Loucy (cell line): ENCODE measurements around the gene PVALEF.

ENCODE experiments used
- H2AFZ ChIP-seq: fragments of 200-600 bp; sonication (generic); 2 replicates; pipeline ENCODE4 v1.6.0; 2016; ENCODE audit warnings: antibody characterized with exemption, mild to moderate bottlenecking, low read length, moderate library complexity
- H3F3A ChIP-seq: fragments of 200-600 bp; 2 replicates; pipeline ENCODE4 v1.6.0; 2016; ENCODE audit warnings: antibody characterized with exemption, low read depth, mild to moderate bottlenecking
- H3K27me3 ChIP-seq: fragments of 200-600 bp; sonication (generic); 2 replicates; pipeline ENCODE4 v1.6.1; 2014; ENCODE audit warnings: low read length, mild to moderate bottlenecking; ENCODE audit not compliant: insufficient read depth, poor library complexity, severe bottlenecking
- H3K36me3 ChIP-seq: fragments of 200-600 bp; sonication (generic); 2 replicates; pipeline ENCODE4 v1.6.1; 2016; ENCODE audit warnings: low read length; ENCODE audit not compliant: insufficient read depth
- H3K4me1 ChIP-seq: fragments of 200-600 bp; sonication (generic); 2 replicates; pipeline ENCODE4 v1.5.1; 2014; ENCODE audit warnings: low read length, mild to moderate bottlenecking; ENCODE audit not compliant: insufficient read depth, poor library complexity, severe bottlenecking
- H3K4me2 ChIP-seq: fragments of 200-600 bp; sonication (generic); 2 replicates; pipeline ENCODE4 v1.6.0; 2014; ENCODE audit warnings: antibody characterized with exemption, low read length, low read depth, mild to moderate bottlenecking; ENCODE audit not compliant: poor library complexity, severe bottlenecking
- H3K4me3 ChIP-seq: fragments of 200-600 bp; sonication (generic); 2 replicates; pipeline ENCODE4 v1.5.1; 2014; ENCODE audit warnings: low read length, mild to moderate bottlenecking, mixed read lengths; ENCODE audit not compliant: poor library complexity, severe bottlenecking
- H3K79me2 ChIP-seq: fragments of 200-600 bp; sonication (generic); 2 replicates; pipeline ENCODE4 v1.6.1; 2014; ENCODE audit warnings: low read length; ENCODE audit not compliant: insufficient read depth
- H3K9ac ChIP-seq: fragments of 200-600 bp; sonication (generic); 2 replicates; pipeline ENCODE4 v1.6.0; 2014; ENCODE audit warnings: mild to moderate bottlenecking, low read depth, low read length, moderate library complexity; ENCODE audit not compliant: poor library complexity, severe bottlenecking
- H3K9me2 ChIP-seq: fragments of 200-600 bp; sonication (generic); replicated peaks from 2 replicates; pipeline ENCODE4 v1.6.1; 2016; ENCODE audit warnings: low read depth, low read length, mixed read lengths
- H3K9me3 ChIP-seq: fragments of 200-600 bp; sonication (generic); 2 replicates; pipeline ENCODE4 v1.6.1; 2014; ENCODE audit warnings: mild to moderate bottlenecking, antibody characterized with exemption, low read length, low read depth; ENCODE audit not compliant: insufficient read depth
- H4K20me1 ChIP-seq: fragments of 200-600 bp; sonication (generic); 2 replicates; pipeline ENCODE4 v1.6.0; 2014; ENCODE audit warnings: antibody characterized with exemption, low read length, mild to moderate bottlenecking; ENCODE audit not compliant: insufficient read depth, poor library complexity, severe bottlenecking
- EZH2phosphoT487 ChIP-seq: fragments of 200-600 bp; IDR thresholded peaks from 2 replicates; pipeline ENCODE4 v1.6.1; 2018; ENCODE audit warnings: antibody characterized with exemption, mild to moderate bottlenecking, moderate library complexity, borderline replicate concordance
- TF ChIP-seq, protein P1 (sequence below): fragments of 200-600 bp; sonication (generic); conservative IDR thresholded peaks from 2 replicates; pipeline ENCODE4 v1.5.1; 2014; ENCODE audit warnings: mild to moderate bottlenecking, antibody characterized with exemption, low read length

The PVALEF gene

DNA sequence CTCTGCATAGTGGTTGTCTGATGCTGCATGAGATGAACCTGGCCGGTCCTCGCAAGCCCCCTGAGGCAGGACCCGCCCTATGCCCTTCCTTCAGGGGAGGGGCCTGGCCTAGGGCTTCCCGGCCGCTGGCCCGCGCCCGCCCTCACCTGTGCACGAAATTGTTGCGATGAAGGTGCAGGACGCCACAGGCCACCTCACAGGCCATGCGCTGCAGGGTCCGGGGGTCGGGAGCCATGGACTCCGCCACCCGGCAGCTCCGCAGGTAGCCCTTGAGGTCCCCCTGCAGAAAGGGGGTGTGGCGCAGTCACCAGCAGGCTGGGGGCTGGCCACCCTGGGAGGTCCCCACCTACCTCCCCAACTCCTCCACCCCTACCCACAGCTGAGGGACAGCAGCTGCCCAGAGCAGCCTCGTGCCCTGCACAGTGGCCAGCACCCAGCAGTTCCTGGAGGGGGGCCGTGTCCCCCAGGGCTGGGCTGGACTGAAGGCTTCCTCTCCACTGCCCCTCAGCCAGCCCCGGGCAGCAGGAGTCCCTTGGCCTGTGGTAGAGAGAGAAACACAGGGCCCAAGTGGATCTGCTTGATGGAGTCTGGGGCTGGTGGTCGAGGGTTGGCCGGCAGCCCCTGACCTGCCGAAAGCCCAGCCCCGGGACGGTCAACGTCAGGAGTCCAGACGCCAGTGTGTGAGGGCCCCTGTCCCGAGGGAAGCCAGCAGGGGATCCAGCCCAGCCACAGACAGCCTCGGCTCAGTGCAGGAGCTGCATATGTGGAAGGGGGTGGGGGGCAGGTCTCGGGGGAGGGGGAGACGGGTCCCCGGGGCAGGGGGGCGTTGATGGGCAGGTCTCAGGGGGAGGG, 38.8 kb upstream of the PVALEF start:
- H3K4me2 ChIP-seq = no peak overlapping the region
- H2AFZ ChIP-seq = no peak overlapping the region
- H4K20me1 ChIP-seq = no peaks in the 10 kb centered on the region
- no peak overlapping the region for H3K9ac ChIP-seq
- H3F3A ChIP-seq = no peaks in the 10 kb centered on the region
- H3K9me3 ChIP-seq = no peaks in the 10 kb centered on the region
- no peaks in the 10 kb centered on the region for H3K27me3 ChIP-seq
- TF ChIP-seq, protein P1, sequence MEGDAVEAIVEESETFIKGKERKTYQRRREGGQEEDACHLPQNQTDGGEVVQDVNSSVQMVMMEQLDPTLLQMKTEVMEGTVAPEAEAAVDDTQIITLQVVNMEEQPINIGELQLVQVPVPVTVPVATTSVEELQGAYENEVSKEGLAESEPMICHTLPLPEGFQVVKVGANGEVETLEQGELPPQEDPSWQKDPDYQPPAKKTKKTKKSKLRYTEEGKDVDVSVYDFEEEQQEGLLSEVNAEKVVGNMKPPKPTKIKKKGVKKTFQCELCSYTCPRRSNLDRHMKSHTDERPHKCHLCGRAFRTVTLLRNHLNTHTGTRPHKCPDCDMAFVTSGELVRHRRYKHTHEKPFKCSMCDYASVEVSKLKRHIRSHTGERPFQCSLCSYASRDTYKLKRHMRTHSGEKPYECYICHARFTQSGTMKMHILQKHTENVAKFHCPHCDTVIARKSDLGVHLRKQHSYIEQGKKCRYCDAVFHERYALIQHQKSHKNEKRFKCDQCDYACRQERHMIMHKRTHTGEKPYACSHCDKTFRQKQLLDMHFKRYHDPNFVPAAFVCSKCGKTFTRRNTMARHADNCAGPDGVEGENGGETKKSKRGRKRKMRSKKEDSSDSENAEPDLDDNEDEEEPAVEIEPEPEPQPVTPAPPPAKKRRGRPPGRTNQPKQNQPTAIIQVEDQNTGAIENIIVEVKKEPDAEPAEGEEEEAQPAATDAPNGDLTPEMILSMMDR = no peak
- TF ChIP-seq EZH2phosphoT487 = no peak
- H3K36me3 ChIP-seq = no peaks in the 10 kb centered on the region
- no peaks in the 10 kb centered on the region for H3K9me2 ChIP-seq
- no peaks in the 10 kb centered on the region for H3K79me2 ChIP-seq
- no peak overlapping the region for H3K4me3 ChIP-seq
- no peaks in the 10 kb centered on the region for H3K4me1 ChIP-seq

DNA sequence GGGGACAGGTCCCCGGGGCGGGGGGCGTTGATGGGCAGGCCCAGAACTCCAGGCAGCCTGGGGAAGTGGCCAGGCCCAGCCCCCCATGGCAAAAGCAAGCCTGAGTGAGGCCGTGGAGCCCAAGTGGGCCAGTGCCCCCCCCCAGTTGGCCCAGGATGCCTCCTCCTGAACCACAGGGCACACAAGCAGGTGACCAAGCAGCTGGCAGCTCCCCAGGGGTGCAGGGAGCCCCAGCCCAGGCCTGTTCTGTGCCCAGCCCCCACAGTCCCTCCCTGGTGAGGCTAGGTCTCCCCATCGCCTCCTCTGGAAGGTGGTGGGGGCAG, 38.2 kb upstream of the PVALEF start:
- H4K20me1 ChIP-seq = no peaks in the 10 kb centered on the region
- H3K9ac ChIP-seq = no peak overlapping the region
- H2AFZ ChIP-seq = no peak overlapping the region

DNA sequence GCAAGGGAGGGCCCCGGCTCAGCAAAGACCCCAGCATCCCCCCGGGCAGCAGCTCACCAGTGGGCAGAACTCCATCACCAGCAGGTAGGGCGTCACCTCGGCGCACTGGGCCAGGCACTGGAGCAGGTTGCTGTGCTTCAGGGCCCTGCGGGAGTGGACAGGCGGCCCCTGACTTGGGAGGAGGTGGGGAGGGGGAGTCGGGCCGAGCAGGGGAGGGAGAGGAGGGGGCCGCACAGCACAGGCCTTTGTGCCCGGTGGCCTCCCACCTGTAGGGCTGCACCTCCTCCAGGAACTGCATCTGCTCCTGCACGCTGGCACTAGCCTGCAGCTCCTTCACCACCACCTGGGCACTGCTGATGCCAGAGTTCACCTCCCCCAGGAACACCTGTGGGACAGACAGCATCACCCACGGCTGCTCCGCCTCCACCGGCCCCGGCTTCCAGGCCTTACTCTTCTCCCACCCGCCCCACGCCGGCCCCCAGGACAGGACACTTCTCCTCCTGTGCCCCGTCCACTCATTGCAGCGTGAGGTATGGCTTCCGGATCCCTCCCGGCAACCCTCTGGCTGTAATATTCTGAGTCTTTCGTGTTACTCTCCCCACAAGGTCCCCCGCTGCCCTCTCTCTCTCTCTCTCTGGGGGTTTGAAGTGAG, 37.7 kb upstream of the PVALEF start:
- Histone ChIP-seq H3K27me3 (no peaks in the 10 kb centered on the region), H3F3A (no peaks in the 10 kb centered on the region), H3K9me2 (no peaks in the 10 kb centered on the region), H3K4me3 (no peak overlapping the region), H3K36me3 (no peaks in the 10 kb centered on the region), H2AFZ (no peak overlapping the region), H4K20me1 (no peaks in the 10 kb centered on the region), H3K9ac (no peak overlapping the region), H3K4me2 (no peak overlapping the region), H3K79me2 (no peaks in the 10 kb centered on the region), H3K9me3 (no peaks in the 10 kb centered on the region), H3K4me1 (no peaks in the 10 kb centered on the region)
- TF ChIP-seq, protein P1 = no peak
- TF ChIP-seq EZH2phosphoT487 = no peak

More for the DNA sequence above, 38.2 kb upstream of the PVALEF start:
- H3K9me3 ChIP-seq = no peaks in the 10 kb centered on the region
- no peak overlapping the region for H3K4me3 ChIP-seq
- TF ChIP-seq EZH2phosphoT487 = no peak
- TF ChIP-seq, protein P1 = no peak
- H3K27me3 ChIP-seq = no peaks in the 10 kb centered on the region
- H3K4me2 ChIP-seq = no peak overlapping the region
- H3F3A ChIP-seq = no peaks in the 10 kb centered on the region
- H3K4me1 ChIP-seq = no peaks in the 10 kb centered on the region
- no peaks in the 10 kb centered on the region for H3K36me3 ChIP-seq
- no peaks in the 10 kb centered on the region for H3K9me2 ChIP-seq
- no peaks in the 10 kb centered on the region for H3K79me2 ChIP-seq
